Hematopoietic multipotent progenitor cell treated with erythropoietin and hydrocortisone succinate and interleukin-3 and kit ligand, for 17 days (in vitro differentiated cells): ENCODE results near the gene RASSF6.
A peak's percentile ranks its signal among the peaks of the same experiment; 100 is the strongest.
"Not testable (repeated sequence)": the region's sequence is repeated elsewhere in the genome, so short reads cannot be mapped to it uniquely, and the experiment has no call there.

Source experiments
- DNase-seq: peaks from one replicate; pipeline ENCODE4 v3.0.0-alpha.2; 2015; ENCODE audit warnings: low spot score

The RASSF6 gene, protein sequence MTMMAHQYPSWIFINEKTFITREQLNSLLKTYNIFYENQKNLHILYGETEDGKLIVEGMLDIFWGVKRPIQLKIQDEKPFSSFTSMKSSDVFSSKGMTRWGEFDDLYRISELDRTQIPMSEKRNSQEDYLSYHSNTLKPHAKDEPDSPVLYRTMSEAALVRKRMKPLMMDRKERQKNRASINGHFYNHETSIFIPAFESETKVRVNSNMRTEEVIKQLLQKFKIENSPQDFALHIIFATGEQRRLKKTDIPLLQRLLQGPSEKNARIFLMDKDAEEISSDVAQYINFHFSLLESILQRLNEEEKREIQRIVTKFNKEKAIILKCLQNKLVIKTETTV

GRCh38 chr4:73620115-73620792, at the start of gene RASSF6:
TSS of gene RASSF6 (minus strand) at chr4:73620436. CDS start at chr4:73611795, 8,641 bp downstream.
- DNase-seq: no peak

DNA sequence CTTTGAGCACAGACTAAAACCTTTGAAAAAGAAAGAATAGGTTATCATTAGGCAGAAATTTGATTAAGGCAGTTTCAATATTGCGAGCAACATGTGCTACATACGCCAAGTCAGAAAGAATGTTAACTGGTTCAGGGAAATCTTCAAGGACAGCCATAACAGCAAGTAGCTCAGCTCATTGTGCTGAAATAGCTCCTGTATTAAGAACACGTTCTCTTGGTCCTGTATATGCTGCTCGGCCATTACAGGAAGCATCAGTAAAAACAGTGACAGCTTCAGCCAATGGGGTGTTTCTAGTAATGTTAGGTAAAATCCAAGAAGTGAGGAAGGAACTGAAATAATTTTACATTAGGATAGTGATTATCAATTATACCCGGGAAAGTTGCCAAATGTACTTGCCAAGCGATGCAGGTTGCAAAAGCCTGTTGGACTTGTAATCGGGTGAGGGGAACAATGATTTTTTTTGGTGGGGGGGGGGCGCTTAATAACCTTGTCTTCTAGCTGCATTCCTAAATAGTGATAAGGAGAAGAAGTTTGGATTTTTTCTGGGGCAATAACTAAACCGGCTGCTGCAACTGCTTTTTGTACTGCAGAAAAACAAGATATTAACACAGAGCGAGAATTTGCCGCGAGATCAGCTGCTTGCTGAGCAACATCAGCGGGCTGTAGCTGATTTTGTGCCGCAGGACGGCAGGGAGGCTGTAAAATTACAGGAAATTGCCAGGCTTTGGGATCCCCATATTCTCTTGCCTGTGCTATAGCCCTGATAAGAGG, 49.4 kb upstream of the RASSF6 start:
- no peak for DNase-seq

DNA sequence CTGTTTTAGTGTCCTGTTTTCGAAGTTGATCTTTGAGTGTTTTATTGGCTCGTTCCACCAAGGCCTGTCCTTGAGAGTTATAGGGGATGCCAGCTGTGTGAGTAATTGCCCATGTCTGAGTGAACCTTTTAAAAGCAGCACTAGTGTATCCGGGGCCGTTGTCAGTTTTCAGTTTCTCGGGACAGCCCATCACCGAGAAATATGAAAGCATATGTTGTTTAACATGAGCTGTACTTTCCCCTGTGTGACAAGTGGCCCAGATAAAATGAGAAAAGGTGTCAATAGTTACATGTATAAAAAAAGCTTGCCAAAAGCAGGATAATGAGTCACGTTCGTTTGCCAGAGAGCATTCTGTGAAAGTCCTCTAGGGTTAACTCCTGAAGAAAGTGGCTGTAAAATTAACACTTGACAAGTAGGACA, 48.6 kb upstream of the RASSF6 start:
- DNase-seq: no peak

DNA sequence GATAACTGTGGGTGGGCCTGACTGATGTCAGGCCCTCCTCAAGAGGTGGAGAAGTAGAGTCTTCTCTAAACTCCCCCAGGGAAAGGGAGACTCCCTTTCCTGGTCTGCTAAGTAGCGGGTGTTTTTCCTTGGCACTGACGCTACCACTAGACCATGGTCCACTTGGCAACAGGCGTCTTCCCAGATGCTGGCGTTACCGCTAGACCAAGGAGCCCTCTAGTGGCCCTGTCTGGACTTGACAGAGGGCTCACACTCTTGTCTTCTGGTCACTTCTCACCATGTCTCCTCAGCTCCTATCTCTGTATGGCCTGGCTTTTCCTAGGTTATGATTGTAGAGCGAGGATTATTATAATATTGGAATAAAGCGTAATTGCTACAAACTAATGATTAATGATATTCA, 45.7 kb upstream of the RASSF6 start:
- not testable (repeated sequence) for DNase-seq

GRCh38 chr4:73664470-73664869, 44.2 kb upstream of the RASSF6 start:
- no peak for DNase-seq

DNA sequence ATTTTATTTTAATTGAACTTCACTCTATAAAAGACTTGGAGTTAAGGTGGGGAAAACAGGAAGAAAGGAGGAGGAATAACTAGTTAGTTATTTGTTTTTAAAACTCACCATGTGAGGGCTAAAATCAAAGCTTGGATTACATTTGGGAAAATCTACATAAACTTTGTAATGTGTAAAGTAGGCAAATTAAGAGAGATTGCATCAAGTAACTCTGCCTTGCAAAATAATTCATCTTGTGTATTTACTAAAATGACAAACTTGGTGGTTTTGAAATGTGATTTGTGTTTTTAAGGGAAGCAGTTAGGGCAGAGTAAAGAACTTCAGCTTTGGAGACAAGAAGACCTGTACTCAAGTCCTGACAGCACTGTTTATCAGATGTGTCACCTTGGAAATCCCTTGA, 43.3 kb upstream of the RASSF6 start:
- no peak for DNase-seq

DNA sequence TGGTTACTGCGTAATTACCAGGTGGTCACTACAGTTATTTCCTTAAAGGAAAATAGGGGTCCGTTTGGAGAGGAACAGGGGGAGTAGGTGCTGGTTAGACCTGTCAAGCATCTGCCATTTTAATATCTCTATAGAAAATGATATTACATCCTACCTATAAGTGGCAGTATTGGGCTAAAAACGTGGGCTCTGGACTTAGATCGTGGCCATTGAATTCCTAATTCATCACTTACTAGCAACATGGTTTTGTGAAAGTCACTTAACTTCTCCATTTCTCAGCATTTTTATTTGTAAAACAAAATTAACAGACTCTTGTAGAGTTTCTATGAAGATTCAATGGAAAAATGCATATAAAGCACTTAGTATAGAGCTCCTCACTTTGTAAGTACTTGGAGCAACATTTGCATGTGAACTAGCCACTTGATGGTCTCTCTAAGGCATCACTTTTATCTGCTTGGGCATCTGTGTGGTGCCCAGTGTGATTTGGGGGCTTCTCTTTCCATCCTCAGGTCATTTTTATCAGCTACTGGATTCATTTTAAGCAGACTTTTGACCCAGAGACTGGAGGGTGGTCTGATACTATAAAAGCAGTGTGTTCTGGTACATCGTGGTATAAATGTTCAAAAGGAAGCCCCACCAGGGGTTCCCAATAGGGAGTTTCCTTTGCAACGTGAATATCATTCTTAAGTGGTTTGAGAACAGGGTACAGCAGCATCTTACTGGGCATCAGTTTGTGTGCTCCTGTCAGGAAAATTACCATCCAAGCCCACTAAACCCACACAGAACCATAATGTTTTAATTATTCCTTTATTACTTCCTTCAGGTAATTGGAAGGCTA, 42.7 kb upstream of the RASSF6 start:
- DNase-seq: no peak

GRCh38 chr4:73661646-73662119, 41.4 kb upstream of the RASSF6 start:
- no peak for DNase-seq

GRCh38 chr4:73660808-73661207, 40.6 kb upstream of the RASSF6 start:
- no peak for DNase-seq

DNA sequence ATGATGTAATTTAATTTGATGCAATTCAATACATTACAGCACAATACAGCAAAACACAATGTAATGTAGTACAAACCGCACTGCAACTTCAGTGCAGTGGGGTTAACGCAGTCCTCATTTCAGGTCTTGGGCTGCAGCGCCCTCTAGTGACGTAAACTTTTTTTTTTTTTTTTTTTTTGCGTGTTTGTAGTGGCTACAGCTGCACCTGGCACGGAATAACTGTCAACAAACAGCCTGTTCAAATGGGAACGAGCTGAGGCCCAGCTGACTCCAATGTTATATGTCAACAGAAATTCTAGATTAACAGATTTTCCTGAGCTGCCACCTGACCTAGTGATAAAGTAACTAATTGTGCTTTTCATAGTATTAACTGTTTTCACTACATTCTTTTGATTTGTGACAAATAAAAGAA, 33.5 kb upstream of the RASSF6 start:
- DNase-seq: peak; percentile 55

GRCh38 chr4:73650250-73650649, 30.0 kb upstream of the RASSF6 start:
- DNase-seq: no peak

DNA sequence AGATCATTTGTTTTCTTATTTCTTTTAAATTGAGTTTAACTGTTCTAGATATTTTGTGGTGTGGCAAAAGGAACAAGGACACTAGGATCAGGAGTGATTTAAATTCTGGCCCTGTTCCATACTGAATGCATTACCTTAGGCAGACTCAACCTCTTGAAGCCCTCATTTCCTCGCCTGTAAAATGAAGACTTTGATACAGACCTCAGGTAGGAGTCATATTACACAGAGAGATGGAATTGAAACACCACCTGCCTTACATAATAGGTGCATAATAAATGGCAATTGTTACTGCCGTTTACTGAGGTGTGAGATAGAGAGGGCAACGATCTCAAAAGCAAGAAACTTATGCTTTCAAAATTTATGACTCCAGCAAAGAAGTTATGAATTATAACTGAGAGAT, 28.2 kb upstream of the RASSF6 start:
- DNase-seq: no peak

GRCh38 chr4:73646117-73646516, 25.9 kb upstream of the RASSF6 start:
- DNase-seq: no peak

DNA sequence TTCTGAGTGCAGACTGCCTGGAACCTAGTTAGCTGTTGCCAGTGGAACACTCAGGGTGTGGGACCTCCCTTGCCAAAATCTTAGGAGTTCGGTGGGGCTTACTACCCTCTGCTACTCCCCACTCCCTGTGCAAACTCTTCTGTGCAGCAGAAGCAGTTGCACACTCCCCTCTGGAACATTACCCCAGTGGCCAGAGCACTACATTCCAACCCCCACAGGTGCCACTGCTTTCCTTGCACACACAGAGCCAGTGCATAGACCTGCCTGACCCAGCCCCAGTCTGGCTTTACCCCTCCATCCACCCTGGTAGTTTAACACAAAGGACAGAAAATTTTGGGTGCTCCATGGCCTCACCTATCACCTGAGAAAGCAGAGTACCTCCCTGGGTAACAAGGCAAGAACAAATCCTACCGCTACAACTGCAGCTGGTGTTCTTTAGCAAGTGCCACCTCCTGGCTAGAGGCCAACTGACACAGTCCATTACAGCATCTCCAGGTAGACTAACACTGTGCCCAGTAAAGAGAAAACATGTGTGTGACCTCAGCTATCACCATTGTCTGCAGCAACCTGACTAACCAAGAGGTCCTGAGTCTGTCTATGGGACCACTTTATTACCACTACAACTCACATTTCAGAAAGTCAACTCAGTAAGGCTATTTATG, 11.5 kb upstream of the RASSF6 start:
- DNase-seq: no peak

- DNase-seq: not testable (repeated sequence)
Measured at GRCh38 chr4:73628834-73629233, 8.6 kb upstream of the RASSF6 start.

- DNase-seq: no peak
Measured at GRCh38 chr4:73621357-73621756, 1.1 kb upstream of the RASSF6 start.

DNA sequence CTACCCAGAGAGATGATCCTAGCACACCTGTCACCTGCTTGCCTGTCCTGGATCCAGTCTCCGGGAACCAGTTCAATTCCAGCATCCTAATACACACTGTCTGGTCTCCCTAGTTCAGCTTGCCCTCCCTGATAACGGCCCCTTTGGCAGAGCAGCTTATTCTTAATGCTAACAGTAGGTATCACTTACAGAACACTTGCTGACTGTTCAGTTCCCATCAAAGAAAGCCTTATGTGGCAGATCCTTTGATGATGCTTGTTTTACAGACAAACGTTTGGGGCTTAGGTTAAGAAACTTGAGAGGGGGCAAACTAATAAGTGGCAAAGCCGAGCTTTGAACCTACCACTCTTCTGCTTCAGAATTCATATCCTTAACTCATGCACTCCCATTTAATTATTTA, 890 bp downstream of the RASSF6 start:
- DNase-seq: no peak

DNA sequence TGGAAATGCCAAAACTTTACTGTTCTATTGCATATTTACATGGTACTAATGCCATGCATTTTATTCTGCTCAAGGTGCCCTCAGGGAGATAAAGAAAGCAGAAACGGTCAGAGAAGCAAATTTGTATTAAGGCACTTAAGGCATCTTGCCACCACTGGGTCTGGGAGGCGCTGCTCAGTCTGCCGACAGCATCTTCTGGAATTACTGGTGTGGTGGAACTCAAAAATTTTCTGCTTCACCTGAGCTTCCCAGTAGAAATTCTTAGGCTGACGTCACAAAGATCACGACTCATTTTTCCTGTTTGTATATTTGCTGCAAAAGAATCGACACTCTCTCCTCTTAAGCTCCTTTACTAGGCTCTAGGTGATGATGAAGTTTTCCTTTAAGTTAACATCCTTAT, 3.0 kb downstream of the RASSF6 start:
- no peak for DNase-seq

GRCh38 chr4:73615613-73616012, 4.6 kb downstream of the RASSF6 start:
- DNase-seq: no peak

DNA sequence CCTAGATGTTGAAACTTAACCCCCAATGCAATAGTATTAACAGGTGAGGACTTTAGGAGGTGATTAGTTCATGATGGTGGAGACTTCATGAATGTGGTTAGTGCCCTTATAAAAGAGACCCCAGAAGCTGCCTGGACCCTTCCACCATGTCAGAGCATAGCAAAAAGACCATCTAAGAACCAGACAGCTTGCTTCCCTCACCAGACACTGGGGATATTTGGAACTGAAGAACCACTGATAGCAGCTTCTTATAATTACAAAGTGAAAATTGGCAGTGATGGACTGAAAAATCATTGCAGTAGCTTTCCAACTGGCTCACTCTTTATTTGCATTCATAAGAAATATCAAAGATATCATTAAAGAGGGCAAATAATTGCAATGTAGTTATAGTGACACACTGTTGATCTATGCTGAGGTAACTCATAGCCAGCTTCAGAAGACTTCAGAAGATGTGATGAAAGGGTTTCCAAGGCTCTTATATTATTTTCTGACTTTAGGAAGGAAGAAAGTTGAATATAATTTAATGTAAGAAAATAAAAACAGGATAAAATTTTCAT, 5.8 kb downstream of the RASSF6 start:
- DNase-seq: no peak

- no peak for DNase-seq
Measured at GRCh38 chr4:73613130-73613529, 7.1 kb downstream of the RASSF6 start.
